NK-92 (cell line): ENCODE results near the gene ARHGAP10.
A peak's percentile ranks its signal among the peaks of the same experiment; 100 is the strongest.

Experiments
- DNase-seq: peaks from one replicate; lab custom pipeline; 2025; ENCODE audit not compliant: unreplicated experiment; lab: John Stamatoyannopoulos, UW

The ARHGAP10 gene

GRCh38 chr4:148017801-148018200, 285.9 kb downstream of the ARHGAP10 start:
- DNase-seq: no peak

- DNase-seq: no peak
Measured at GRCh38 chr4:148021686-148022085, 289.8 kb downstream of the ARHGAP10 start.

- no peak for DNase-seq
Measured at GRCh38 chr4:148022975-148023374, 291.1 kb downstream of the ARHGAP10 start.

- no peak for DNase-seq
Measured at GRCh38 chr4:148023512-148024181, 291.8 kb downstream of the ARHGAP10 start.

GRCh38 chr4:148025981-148026380, 294.1 kb downstream of the ARHGAP10 start:
- DNase-seq: no peak

GRCh38 chr4:148027201-148027600, 295.3 kb downstream of the ARHGAP10 start:
- no peak for DNase-seq

GRCh38 chr4:148029781-148030180, 297.9 kb downstream of the ARHGAP10 start:
- no peak for DNase-seq

- DNase-seq: no peak
Measured at GRCh38 chr4:148030193-148030873, 298.4 kb downstream of the ARHGAP10 start.

GRCh38 chr4:148034813-148035212, 302.9 kb downstream of the ARHGAP10 start:
- no peak for DNase-seq

GRCh38 chr4:148041606-148042329, 309.9 kb downstream of the ARHGAP10 start:
- DNase-seq: no peak

- no peak for DNase-seq
Measured at GRCh38 chr4:148044089-148044911, 312.4 kb downstream of the ARHGAP10 start.

- no peak for DNase-seq
Measured at GRCh38 chr4:148044912-148045352, 313.0 kb downstream of the ARHGAP10 start.

- no peak for DNase-seq
Measured at GRCh38 chr4:148048598-148048997, 316.7 kb downstream of the ARHGAP10 start.

- DNase-seq: no peak
Measured at GRCh38 chr4:148051403-148051802, 319.5 kb downstream of the ARHGAP10 start.

GRCh38 chr4:148052448-148052847, 320.6 kb downstream of the ARHGAP10 start:
- no peak for DNase-seq

GRCh38 chr4:148053298-148054003, 321.6 kb downstream of the ARHGAP10 start:
- no peak for DNase-seq

GRCh38 chr4:148054275-148054674, 322.4 kb downstream of the ARHGAP10 start:
- no peak for DNase-seq

- no peak for DNase-seq
Measured at GRCh38 chr4:148055844-148056243, 324.0 kb downstream of the ARHGAP10 start.

- DNase-seq: peak; percentile 4
Measured at GRCh38 chr4:148056879-148057278, 325.0 kb downstream of the ARHGAP10 start.

- DNase-seq: no peak
Measured at GRCh38 chr4:148057516-148057915, 325.6 kb downstream of the ARHGAP10 start.
